Gastrocnemius medialis (tissue), 4 donors: Measurements from ENCODE around the gene ANAPC7.

ENCODE experiments used
- POLR2A ChIP-seq, 2 donors: fragments of 450-650 bp; IDR thresholded peaks; one replicate each; pipeline ENCODE4 v1.6.1; 2017; ENCODE audit warnings: antibody characterized with exemption in 2 of 2, mild to moderate bottlenecking in 2 of 2, moderate library complexity in 2 of 2
- TF ChIP-seq, protein P1 (sequence below), 5 experiments: fragments of 450-650 bp in 3 of 5; fragments of 200-600 bp in 2 of 5; sonication (generic) in 2 of 5; IDR thresholded peaks in 4 of 5; conservative IDR thresholded peaks in 1 of 5; 1 replicate in 4 of 5; 2 replicates in 1 of 5; pipeline ENCODE4 v1.5.1; 2016 to 2019; ENCODE audit warnings: antibody characterized with exemption in 5 of 5, mild to moderate bottlenecking in 3 of 5, moderate library complexity in 3 of 5

DNA sequence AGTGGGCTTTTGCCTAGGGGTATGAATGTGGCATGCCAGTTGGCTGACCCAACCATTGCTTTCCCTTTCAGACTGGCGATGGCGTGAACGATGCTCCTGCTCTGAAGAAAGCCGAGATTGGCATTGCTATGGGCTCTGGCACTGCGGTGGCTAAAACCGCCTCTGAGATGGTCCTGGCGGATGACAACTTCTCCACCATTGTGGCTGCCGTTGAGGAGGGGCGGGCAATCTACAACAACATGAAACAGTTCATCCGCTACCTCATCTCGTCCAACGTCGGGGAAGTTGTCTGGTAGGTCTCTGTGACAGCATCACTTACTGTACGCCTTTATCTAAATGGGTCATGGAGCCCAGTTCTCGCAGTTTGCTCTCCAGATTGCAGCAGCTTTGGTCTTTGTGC lies 61.4 kb downstream of the ANAPC7 start:
- TF ChIP-seq, protein P1, sequence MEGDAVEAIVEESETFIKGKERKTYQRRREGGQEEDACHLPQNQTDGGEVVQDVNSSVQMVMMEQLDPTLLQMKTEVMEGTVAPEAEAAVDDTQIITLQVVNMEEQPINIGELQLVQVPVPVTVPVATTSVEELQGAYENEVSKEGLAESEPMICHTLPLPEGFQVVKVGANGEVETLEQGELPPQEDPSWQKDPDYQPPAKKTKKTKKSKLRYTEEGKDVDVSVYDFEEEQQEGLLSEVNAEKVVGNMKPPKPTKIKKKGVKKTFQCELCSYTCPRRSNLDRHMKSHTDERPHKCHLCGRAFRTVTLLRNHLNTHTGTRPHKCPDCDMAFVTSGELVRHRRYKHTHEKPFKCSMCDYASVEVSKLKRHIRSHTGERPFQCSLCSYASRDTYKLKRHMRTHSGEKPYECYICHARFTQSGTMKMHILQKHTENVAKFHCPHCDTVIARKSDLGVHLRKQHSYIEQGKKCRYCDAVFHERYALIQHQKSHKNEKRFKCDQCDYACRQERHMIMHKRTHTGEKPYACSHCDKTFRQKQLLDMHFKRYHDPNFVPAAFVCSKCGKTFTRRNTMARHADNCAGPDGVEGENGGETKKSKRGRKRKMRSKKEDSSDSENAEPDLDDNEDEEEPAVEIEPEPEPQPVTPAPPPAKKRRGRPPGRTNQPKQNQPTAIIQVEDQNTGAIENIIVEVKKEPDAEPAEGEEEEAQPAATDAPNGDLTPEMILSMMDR (IDR thresholded peaks at IDR 0.05 in 4 of 5, conservative IDR thresholded peaks at IDR 0.05 in 1 of 5) = no peak
- TF ChIP-seq POLR2A (IDR thresholded peaks at IDR 0.05) = no peak
